ENCODE data around the gene MCC.

MCC gene

GRCh38 chr5:113182658-113183344 is 305.5 kb downstream of the MCC start:
- H3K9me3 ChIP-seq (ENCODE audit: control insufficient read depth, insufficient read depth, low read length): no peaks in the 10 kb centered on the region
- H3K4me3 ChIP-seq (ENCODE audit: low read depth, low read length): no peak overlapping the region
- H3K9ac ChIP-seq (ENCODE audit: low read depth, low read length): no peak overlapping the region
- no peaks in the 10 kb centered on the region for H3K27me3 ChIP-seq (ENCODE audit: control insufficient read depth, insufficient read depth, low read length)
- no peaks in the 10 kb centered on the region for H3K4me1 ChIP-seq (ENCODE audit: control insufficient read depth, insufficient read depth, low read length)
- no peaks in the 10 kb centered on the region for H3K36me3 ChIP-seq (ENCODE audit: control insufficient read depth, insufficient read depth, low read length)

GRCh38 chr5:113181853-113182490 is 306.3 kb downstream of the MCC start:
- H3K9me3 ChIP-seq (ENCODE audit: control insufficient read depth, insufficient read depth, low read length): no peaks in the 10 kb centered on the region
- H3K36me3 ChIP-seq (ENCODE audit: control insufficient read depth, insufficient read depth, low read length): no peaks in the 10 kb centered on the region
- H3K4me1 ChIP-seq (ENCODE audit: control insufficient read depth, insufficient read depth, low read length): no peaks in the 10 kb centered on the region
- no peak overlapping the region for H3K9ac ChIP-seq (ENCODE audit: low read depth, low read length)
- H3K27me3 ChIP-seq (ENCODE audit: control insufficient read depth, insufficient read depth, low read length): no peaks in the 10 kb centered on the region
- H3K4me3 ChIP-seq (ENCODE audit: low read depth, low read length): no peak overlapping the region

- H3K9ac ChIP-seq (ENCODE audit: low read depth, low read length): no peak overlapping the region
- no peaks in the 10 kb centered on the region for H3K36me3 ChIP-seq (ENCODE audit: control insufficient read depth, insufficient read depth, low read length)
- H3K4me1 ChIP-seq (ENCODE audit: control insufficient read depth, insufficient read depth, low read length): no peaks in the 10 kb centered on the region
- no peaks in the 10 kb centered on the region for H3K27me3 ChIP-seq (ENCODE audit: control insufficient read depth, insufficient read depth, low read length)
- no peaks in the 10 kb centered on the region for H3K9me3 ChIP-seq (ENCODE audit: control insufficient read depth, insufficient read depth, low read length)
- no peak overlapping the region for H3K4me3 ChIP-seq (ENCODE audit: low read depth, low read length)
Measured at GRCh38 chr5:113181409-113181808, 306.8 kb downstream of the MCC start.

GRCh38 chr5:113179156-113179555 is 309.1 kb downstream of the MCC start:
- Histone ChIP-seq H3K36me3 (ENCODE audit: control insufficient read depth, insufficient read depth, low read length) (no peaks in the 10 kb centered on the region), H3K9ac (ENCODE audit: low read depth, low read length) (no peak overlapping the region), H3K9me3 (ENCODE audit: control insufficient read depth, insufficient read depth, low read length) (no peaks in the 10 kb centered on the region), H3K27me3 (ENCODE audit: control insufficient read depth, insufficient read depth, low read length) (no peaks in the 10 kb centered on the region), H3K4me1 (ENCODE audit: control insufficient read depth, insufficient read depth, low read length) (no peaks in the 10 kb centered on the region), H3K4me3 (ENCODE audit: low read depth, low read length) (no peak overlapping the region)

GRCh38 chr5:113178073-113178779 is 310.0 kb downstream of the MCC start:
- Histone ChIP-seq H3K9ac (ENCODE audit: low read depth, low read length) (no peak overlapping the region), H3K4me3 (ENCODE audit: low read depth, low read length) (no peak overlapping the region), H3K4me1 (ENCODE audit: control insufficient read depth, insufficient read depth, low read length) (no peaks in the 10 kb centered on the region), H3K9me3 (ENCODE audit: control insufficient read depth, insufficient read depth, low read length) (no peaks in the 10 kb centered on the region), H3K36me3 (ENCODE audit: control insufficient read depth, insufficient read depth, low read length) (no peaks in the 10 kb centered on the region), H3K27me3 (ENCODE audit: control insufficient read depth, insufficient read depth, low read length) (no peaks in the 10 kb centered on the region)

GRCh38 chr5:113177225-113177624 is 311.0 kb downstream of the MCC start:
- Histone ChIP-seq H3K4me3 (ENCODE audit: low read depth, low read length) (no peak overlapping the region), H3K9ac (ENCODE audit: low read depth, low read length) (no peak overlapping the region), H3K4me1 (ENCODE audit: control insufficient read depth, insufficient read depth, low read length) (no peaks in the 10 kb centered on the region), H3K9me3 (ENCODE audit: control insufficient read depth, insufficient read depth, low read length) (no peaks in the 10 kb centered on the region), H3K27me3 (ENCODE audit: control insufficient read depth, insufficient read depth, low read length) (no peaks in the 10 kb centered on the region), H3K36me3 (ENCODE audit: control insufficient read depth, insufficient read depth, low read length) (no peaks in the 10 kb centered on the region)

GRCh38 chr5:113176734-113177133 is 311.5 kb downstream of the MCC start:
- Histone ChIP-seq H3K9ac (ENCODE audit: low read depth, low read length) (no peak overlapping the region), H3K27me3 (ENCODE audit: control insufficient read depth, insufficient read depth, low read length) (no peaks in the 10 kb centered on the region), H3K4me1 (ENCODE audit: control insufficient read depth, insufficient read depth, low read length) (no peaks in the 10 kb centered on the region), H3K4me3 (ENCODE audit: low read depth, low read length) (no peak overlapping the region), H3K36me3 (ENCODE audit: control insufficient read depth, insufficient read depth, low read length) (no peaks in the 10 kb centered on the region), H3K9me3 (ENCODE audit: control insufficient read depth, insufficient read depth, low read length) (no peaks in the 10 kb centered on the region)

GRCh38 chr5:113176196-113176595 is 312.1 kb downstream of the MCC start:
- Histone ChIP-seq H3K9me3 (ENCODE audit: control insufficient read depth, insufficient read depth, low read length) (no peaks in the 10 kb centered on the region), H3K27me3 (ENCODE audit: control insufficient read depth, insufficient read depth, low read length) (no peaks in the 10 kb centered on the region), H3K9ac (ENCODE audit: low read depth, low read length) (no peak overlapping the region), H3K36me3 (ENCODE audit: control insufficient read depth, insufficient read depth, low read length) (no peaks in the 10 kb centered on the region), H3K4me3 (ENCODE audit: low read depth, low read length) (no peak overlapping the region), H3K4me1 (ENCODE audit: control insufficient read depth, insufficient read depth, low read length) (no peaks in the 10 kb centered on the region)

GRCh38 chr5:113172231-113172826 is 315.9 kb downstream of the MCC start:
- H3K9me3 ChIP-seq (ENCODE audit: control insufficient read depth, insufficient read depth, low read length): no peaks in the 10 kb centered on the region
- H3K4me1 ChIP-seq (ENCODE audit: control insufficient read depth, insufficient read depth, low read length): no peaks in the 10 kb centered on the region
- no peaks in the 10 kb centered on the region for H3K27me3 ChIP-seq (ENCODE audit: control insufficient read depth, insufficient read depth, low read length)
- H3K9ac ChIP-seq (ENCODE audit: low read depth, low read length): no peak overlapping the region
- H3K4me3 ChIP-seq (ENCODE audit: low read depth, low read length): no peak overlapping the region
- H3K36me3 ChIP-seq (ENCODE audit: control insufficient read depth, insufficient read depth, low read length): no peaks in the 10 kb centered on the region

- Histone ChIP-seq H3K4me1 (ENCODE audit: control insufficient read depth, insufficient read depth, low read length) (no peaks in the 10 kb centered on the region), H3K27me3 (ENCODE audit: control insufficient read depth, insufficient read depth, low read length) (no peaks in the 10 kb centered on the region), H3K36me3 (ENCODE audit: control insufficient read depth, insufficient read depth, low read length) (no peaks in the 10 kb centered on the region), H3K9ac (ENCODE audit: low read depth, low read length) (no peak overlapping the region), H3K9me3 (ENCODE audit: control insufficient read depth, insufficient read depth, low read length) (no peaks in the 10 kb centered on the region), H3K4me3 (ENCODE audit: low read depth, low read length) (no peak overlapping the region)
Measured at GRCh38 chr5:113171520-113171919, 316.7 kb downstream of the MCC start.

GRCh38 chr5:113170707-113171106 is 317.5 kb downstream of the MCC start:
- no peaks in the 10 kb centered on the region for H3K27me3 ChIP-seq (ENCODE audit: control insufficient read depth, insufficient read depth, low read length)
- no peaks in the 10 kb centered on the region for H3K4me1 ChIP-seq (ENCODE audit: control insufficient read depth, insufficient read depth, low read length)
- no peaks in the 10 kb centered on the region for H3K9me3 ChIP-seq (ENCODE audit: control insufficient read depth, insufficient read depth, low read length)
- H3K4me3 ChIP-seq (ENCODE audit: low read depth, low read length): no peak overlapping the region
- no peak overlapping the region for H3K9ac ChIP-seq (ENCODE audit: low read depth, low read length)
- no peaks in the 10 kb centered on the region for H3K36me3 ChIP-seq (ENCODE audit: control insufficient read depth, insufficient read depth, low read length)

Measured in iPS-15b (cell line).